GM18909 (cell line): ENCODE measurements around the gene CLEC3A.
"Not testable (repeated sequence)": the region's sequence is repeated elsewhere in the genome, so short reads cannot be mapped to it uniquely, and the experiment has no call there.

Experiments used
- ATAC-seq: cut with Tn5 transposase; IDR thresholded peaks from one replicate; pipeline ENCODE4 v1.9.1; 2021; ENCODE audit warnings: mild to moderate bottlenecking; ENCODE audit not compliant: unreplicated experiment, poor library complexity

CLEC3A gene

GRCh38 chr16:78022347-78023060, at the start of gene CLEC3A:
TSS of gene CLEC3A (plus strand) at chr16:78022548. CDS start at chr16:78022627, 79 bp downstream.
- no peak for ATAC-seq

GRCh38 chr16:77974883-77975282, 47.5 kb upstream of the CLEC3A start:
- no peak for ATAC-seq

- ATAC-seq = no peak
Observed at GRCh38 chr16:77975942-77976341, 46.4 kb upstream of the CLEC3A start.

- ATAC-seq = no peak
Observed at GRCh38 chr16:77977339-77977738, 45.0 kb upstream of the CLEC3A start.

- no peak for ATAC-seq
Observed at GRCh38 chr16:77985111-77985510, 37.2 kb upstream of the CLEC3A start.

- no peak for ATAC-seq
Observed at GRCh38 chr16:77986011-77986740, 36.2 kb upstream of the CLEC3A start.

GRCh38 chr16:77987810-77988209, 34.5 kb upstream of the CLEC3A start:
- no peak for ATAC-seq

- ATAC-seq = no peak
Observed at GRCh38 chr16:77989846-77990245, 32.5 kb upstream of the CLEC3A start.

- ATAC-seq = no peak
Observed at GRCh38 chr16:77991701-77992100, 30.6 kb upstream of the CLEC3A start.

- ATAC-seq = not testable (repeated sequence)
Observed at GRCh38 chr16:77992381-77992780, 30.0 kb upstream of the CLEC3A start.

- no peak for ATAC-seq
Observed at GRCh38 chr16:77993111-77993985, 29.0 kb upstream of the CLEC3A start.

- ATAC-seq = no peak
Observed at GRCh38 chr16:77995843-77996455, 26.4 kb upstream of the CLEC3A start.

- ATAC-seq = no peak
Observed at GRCh38 chr16:77998350-77999023, 23.9 kb upstream of the CLEC3A start.

- no peak for ATAC-seq
Observed at GRCh38 chr16:78001451-78002025, 20.8 kb upstream of the CLEC3A start.

GRCh38 chr16:78002915-78003538, 19.3 kb upstream of the CLEC3A start:
- peak; percentile 99 for ATAC-seq

GRCh38 chr16:78004517-78004916, 17.8 kb upstream of the CLEC3A start:
- ATAC-seq = no peak

GRCh38 chr16:78005881-78006280, 16.5 kb upstream of the CLEC3A start:
- no peak for ATAC-seq

GRCh38 chr16:78007121-78007520, 15.2 kb upstream of the CLEC3A start:
- ATAC-seq = no peak

GRCh38 chr16:78024159-78024558, 1.8 kb downstream of the CLEC3A start:
- no peak for ATAC-seq
